ENCODE results near the gene HDAC8.
"Not testable (repeated sequence)": the region's sequence is repeated elsewhere in the genome, so short reads cannot be mapped to it uniquely, and the experiment has no call there.

Gene HDAC8

DNA sequence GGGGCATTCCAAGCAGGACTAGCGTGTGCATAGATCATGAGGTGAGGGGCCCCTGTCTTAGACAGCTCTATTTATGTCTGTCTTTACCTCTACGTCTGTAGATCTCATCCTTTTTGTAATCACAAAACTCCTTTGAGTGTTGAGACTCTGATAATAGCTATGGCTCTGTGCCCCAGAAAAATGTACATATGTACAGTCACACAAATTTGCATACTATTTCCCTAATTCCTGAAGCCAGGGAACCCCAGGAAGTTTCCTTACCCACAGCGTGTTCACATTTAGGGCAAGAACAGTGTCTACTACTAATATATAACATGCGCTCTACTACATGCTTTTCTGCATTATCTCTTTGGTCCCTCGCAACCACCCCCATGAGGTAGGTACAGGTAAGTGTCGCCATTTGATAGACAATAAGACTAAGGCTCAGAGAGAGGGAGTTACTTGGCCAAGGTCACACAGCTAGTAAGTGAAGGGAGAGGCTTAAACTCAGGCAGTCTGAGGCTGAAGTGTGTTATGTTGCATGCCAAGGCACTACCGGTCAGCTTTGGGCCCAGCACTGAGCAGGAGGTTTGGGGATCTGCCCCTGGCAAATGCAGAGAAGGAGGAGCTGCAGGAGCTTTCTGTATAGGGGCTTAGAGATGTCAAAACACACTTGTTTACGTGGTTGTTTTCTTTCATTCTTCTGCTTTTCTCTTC lies 245.9 kb downstream of the HDAC8 start:
- no peak for ATAC-seq
- no peak for DNase-seq

DNA sequence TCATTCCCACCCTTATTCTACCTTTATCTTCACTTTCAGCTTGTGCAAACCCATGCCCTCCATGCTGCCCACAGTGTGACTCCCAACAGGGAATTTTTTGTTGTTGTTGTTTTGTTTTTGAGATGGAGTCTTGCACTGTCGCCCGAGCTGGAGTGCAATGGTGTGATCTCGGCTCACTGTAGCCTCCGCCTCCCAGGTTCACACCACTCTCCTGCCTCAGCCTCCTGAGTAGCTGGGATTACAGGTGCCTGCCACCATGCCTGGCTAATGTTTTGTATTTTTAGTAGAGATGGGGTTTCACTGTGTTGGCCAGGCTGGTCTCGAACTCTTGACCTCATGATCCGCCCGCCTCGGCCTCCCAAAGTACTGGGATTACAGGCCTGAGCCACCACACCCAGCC lies 253.0 kb downstream of the HDAC8 start:
- not testable (repeated sequence) for ATAC-seq, DNase-seq

DNA sequence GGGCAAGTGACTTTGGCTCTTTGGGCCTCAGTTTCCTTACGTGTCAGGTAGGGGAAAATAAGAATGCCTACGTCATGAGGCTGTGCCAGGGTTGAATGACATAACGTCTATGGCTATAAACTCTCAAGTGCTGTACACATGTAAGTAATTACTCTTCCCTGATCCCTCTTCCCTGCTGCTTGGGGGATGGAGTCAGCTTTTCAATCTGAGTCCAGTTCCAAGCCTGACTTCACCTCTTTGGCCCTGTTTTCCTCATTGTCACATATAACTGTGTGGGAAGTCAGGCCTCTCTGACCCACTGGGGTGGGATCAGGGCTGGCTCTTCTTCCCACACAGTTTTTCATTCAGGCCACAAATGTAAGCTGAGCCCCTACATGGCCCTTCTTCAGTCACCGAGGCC lies 255.5 kb downstream of the HDAC8 start:
- DNase-seq: no peak
- no peak for ATAC-seq

DNA sequence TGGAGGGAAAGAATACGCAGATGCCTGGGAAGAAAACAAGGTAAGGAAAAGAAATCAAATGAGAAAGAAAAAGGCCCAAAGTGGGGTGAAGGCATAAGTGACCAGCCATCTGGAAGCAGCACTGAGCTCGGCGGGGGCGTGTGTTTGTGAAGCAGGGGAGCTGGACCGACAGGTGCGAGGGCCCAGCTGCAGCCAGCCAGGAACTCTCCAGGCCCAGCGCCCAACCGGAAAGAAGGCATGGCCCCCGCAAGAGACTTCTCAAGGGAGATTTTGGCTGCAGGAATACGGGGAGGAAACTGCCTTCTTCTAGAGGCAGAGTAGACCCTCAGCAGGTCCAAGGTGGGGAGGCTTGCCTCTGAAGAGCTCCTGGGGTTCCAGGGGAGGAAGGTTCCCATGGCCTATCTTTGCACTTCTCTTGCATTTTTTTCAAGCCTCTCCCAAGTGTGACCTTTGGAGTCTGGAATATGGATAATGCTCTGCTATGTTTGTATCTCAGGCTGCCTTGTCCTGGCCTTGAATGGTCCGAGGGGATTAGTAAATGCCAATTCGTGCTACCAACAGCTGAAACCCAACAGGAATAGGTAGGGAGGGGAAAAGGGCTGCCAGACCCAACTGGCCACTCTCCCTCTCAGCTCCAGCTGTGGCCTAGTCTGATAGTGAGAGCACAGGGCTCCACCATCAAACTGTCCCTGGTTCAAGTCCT lies 256.1 kb downstream of the HDAC8 start:
- DNase-seq: no peak
- no peak for ATAC-seq

DNA sequence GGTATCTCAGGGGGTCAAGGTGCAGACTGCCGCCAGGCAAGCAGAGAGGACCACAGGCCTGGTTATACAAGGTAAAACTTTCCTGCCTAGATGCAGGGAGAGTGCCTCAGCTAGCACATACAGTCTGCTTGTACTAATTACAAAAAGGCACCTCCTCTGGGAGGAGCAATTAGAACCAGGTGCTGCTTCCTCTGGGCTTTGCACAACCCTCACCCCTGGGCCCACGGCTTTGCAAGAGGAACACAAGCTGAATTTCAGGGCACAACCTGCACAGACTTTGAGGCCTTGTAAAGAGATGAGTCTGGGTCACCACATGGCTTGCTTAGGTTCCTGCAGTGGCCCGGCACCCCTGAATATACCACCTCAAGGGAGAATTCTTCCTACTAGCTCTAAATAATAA lies 257.8 kb downstream of the HDAC8 start:
- ATAC-seq: no peak
- DNase-seq: no peak

DNA sequence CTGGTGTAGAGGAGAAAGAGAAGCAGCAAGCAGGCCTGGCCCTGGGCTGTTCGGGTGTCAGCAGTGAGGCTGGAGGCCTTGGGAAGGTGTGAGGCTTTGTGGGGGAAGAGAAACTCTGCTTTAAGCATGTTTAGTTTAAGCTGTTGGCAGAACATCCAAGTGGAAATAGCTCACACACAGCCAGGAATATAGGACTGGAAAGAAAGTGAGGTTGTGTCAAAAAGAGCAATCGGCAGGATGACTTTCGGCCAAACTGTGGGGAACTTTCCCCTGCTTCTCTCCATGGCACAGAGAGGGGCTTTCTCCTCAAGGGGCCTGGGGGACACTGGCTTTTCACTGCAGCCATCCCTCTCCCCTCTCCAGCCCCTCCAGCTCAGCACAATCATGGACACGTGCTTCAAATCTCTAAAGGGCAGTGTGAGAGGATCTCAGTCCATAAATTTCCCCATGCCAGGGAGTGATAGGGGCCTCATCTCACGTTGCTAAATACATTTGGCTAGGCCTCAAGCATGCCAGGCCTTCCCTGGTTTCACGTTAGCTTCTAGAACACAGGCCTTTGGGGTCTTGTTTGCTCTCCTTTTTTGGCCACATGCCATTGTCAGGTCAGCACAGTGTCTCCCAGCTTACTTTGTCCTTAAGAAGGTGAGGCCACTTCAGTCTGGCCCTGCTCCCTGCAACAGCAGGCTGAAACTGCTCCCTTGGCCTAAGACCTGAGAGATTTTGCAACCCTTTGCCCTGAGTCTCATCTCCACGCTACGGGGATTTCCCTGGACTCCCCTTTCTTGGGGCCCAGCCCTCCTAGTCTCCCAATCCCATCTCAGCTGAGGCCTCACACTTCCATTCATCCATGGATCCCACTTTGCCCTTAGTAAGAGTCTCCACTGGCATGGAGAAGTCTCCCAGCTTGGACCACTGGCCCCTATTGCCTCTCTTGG lies 258.7 kb downstream of the HDAC8 start:
- DNase-seq: no peak
- no peak for ATAC-seq

DNA sequence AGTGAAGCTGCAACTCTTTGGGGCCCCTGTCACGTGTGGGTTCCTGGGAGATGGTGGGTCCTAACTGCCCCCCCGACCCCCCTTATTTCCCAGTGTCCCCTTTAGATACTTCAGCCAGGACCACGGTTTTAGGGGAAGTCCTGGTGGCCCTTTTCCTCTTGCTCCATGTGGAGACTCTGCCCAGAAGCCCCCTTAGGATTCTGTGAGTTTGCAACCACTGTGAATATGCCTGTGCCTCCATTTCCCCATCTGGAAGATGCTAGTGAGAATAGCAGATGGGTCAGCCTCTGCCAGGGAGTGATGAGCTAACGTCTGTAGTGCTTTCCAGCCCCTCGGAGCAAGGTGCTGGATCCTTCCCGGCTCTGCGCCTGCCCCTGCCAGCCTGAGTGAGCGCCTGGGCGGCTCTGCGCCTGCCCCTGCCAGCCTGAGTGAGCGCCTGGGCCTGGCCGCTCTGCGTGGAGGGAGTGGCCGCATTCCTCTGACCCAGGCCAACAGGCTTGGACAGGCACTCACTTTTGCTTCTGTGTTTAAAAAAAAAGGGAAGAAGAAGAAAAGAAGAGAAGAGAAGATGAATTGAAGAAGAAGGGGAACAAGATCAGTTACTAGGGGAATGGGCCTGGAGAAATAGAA lies 260.2 kb downstream of the HDAC8 start:
- DNase-seq: no peak

DNA sequence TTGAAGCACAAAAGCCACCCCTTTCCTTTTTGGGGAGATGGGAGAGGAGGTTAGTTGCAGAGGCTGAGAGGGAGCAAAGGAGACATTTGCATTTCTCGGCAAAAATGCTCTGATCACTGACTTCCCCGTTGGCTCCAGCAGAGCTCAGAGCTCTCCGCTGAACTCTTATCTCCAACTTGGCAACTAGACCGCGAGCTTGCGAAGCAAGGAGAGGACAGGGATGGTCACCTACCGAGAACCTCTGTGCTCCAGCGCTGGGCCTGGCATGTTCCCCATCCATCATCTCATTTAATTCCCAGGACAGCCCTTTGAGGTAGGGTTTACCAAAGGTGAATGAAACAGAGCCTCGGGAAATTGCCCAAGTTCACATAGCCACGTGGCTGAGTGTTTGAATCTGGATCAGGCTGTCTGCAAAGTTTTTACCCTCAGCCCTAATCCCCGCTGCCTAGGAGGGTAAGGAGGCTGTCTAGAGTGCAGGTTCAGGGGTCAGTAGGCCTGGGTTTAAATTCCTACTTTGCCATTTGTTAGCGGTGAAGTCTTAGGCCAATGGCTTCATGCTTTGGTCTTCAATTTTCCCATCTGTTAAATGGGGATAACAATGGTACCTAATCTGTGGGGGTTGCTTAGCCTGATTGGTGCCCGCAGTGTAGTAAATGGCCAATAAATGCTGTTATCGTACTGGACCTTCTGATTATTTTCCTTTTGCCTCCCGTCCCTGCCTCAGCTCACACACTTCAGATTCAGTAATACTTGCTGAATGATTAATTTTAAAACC lies 263.2 kb downstream of the HDAC8 start:
- DNase-seq (no peak), ATAC-seq (no peak)

More for the DNA sequence above, 260.2 kb downstream of the HDAC8 start:
- no peak for ATAC-seq

DNA sequence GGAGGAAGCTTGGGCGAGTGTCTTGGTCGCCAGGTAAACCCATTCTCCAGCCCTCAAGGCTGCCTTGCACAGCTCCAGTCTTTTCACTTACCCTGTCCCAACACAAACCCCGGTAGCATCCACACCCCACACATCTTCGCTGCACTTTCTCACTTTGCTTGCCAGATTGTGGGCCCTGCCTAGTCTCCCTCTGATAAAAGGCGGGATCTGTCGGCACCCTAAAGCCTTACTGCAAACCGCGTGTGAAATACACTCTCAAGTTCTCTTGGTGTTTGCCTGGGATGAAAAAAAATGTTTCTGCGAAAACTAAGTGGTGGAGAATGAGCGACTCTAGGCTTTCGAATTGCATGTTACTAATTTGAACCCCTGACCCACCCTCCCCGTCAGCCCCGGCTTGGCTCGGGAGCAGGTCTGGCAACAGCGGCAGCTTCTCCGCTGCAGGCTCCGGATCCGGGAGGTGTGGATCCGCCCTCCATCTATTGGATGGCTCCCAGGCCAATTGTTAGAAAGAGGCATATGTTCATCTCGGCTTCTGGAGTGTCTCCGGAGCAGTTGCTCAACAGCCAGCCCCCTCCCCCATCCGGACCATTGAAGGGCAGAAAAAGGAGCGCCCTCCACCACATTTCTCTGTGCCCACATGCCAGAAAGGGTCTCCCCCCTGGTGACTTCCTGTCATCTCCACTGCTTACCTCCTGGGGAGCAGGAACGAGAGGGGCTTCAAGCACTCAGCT lies 263.9 kb downstream of the HDAC8 start:
- DNase-seq (no peak), ATAC-seq (peak; percentile 45)

DNA sequence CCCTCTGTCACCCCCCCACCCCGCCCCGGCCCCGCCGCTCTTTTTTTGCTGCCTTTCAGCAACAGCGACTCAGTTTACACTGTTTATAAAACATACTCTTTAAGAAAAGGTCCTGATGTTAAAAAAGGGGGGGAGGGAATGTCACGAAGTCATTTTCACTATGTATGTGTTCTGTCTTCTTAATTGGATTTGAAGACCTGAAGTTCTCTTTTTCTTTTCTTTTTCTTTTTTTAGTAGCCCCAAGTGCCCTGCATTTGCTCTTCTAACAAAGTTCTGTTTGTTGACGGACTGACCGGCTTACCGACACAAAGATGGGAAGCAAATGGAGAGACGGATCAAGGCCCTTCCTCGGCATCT lies 264.5 kb downstream of the HDAC8 start:
- DNase-seq (no peak), ATAC-seq (no peak)

DNA sequence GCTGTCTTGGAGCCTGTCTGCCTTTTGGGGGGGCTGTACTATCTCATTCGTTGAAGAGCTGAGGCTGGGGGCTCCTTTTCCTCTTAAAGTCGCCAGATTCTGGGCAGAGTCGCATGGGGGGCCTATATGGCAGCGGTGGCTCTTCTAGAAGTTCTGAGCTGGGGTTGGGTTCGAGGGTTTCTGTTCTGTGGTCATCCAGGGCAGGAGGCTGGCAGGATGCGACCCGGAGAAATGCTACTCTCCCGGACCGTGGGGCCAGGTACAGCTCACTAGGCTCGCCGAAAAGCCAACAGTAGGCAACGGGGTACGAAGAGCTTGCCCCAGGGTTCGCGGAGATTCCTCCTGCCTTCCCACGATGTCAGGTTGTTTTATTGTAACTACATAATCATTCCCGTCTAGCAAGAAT lies 265.0 kb downstream of the HDAC8 start:
- ATAC-seq (no peak), DNase-seq (no peak)

DNA sequence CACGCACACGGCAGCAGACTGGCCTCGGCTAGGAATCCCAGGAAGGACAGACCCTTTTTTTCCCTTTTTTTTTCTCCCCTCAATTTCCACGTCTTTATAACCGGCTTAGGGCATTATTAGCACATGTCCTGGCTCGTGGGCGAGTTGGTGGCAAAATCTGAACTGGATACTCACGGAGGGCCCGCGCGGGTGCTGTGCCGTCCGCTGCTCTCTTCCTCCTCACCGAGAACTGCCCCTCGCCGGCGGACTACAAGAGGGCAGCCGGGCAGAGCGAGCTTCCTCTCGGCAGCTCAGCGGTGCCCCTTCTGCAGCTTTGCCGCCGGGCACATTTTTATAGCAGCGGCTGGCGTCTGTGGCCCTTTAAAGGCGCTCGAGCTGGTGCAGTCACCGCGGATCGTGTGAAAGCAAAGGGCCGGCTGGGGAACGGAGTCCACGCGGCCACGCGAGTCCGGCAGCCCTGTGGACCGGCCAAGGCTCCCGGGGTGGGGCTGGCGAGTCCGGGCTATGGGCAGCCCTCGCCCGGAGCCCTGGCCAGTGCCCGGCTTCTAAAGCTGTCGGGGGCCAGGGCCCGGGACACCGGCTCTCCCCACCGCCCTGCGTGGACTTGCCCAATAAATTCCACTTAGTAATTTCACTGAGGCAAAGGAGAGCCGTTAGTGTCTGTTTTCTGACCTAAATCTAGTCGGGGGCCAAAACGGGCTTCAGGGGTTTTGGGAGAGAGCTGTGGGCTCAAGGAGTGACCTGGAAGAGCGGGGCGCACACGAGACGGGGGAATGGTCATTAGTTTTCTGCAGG lies 265.6 kb downstream of the HDAC8 start:
- DNase-seq: no peak
- peak; percentile 42 for ATAC-seq

DNA sequence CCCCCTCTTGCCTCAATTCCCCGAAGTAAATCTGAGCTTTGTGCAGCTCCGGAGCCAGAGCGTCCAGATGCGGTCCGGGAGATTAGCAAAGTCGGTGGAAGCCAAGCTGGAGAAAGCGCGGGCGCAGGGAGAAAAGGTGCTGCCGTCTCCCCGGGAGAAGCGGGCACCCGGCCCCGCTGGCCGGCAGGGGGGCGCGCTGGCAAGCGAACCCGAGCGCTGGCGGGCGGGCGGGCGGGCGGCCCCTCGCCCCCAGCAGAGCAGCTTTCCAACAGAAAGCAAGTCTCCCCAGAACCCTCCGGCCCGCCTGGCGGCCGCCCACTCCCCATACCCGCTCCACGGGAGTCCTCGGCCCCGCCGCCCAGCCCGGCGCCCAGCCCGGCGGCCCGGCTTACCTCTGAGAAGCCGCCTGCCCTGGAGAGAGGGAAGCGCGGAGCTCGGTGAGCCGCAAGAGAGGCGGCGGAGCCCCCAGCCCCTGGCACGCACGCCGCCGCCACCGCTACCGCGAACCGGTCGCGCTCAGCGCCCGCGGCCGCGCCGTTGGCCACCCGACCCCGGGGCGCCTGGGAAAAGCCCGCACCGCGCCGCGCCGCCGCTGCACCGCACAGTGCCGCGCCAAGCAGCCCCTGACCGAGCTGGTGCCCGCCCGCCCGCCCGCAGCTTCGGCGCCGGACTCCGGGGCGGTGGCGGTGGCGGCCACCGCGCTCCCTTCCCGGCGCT lies 266.4 kb downstream of the HDAC8 start:
- no peak for DNase-seq
- ATAC-seq: no peak

DNA sequence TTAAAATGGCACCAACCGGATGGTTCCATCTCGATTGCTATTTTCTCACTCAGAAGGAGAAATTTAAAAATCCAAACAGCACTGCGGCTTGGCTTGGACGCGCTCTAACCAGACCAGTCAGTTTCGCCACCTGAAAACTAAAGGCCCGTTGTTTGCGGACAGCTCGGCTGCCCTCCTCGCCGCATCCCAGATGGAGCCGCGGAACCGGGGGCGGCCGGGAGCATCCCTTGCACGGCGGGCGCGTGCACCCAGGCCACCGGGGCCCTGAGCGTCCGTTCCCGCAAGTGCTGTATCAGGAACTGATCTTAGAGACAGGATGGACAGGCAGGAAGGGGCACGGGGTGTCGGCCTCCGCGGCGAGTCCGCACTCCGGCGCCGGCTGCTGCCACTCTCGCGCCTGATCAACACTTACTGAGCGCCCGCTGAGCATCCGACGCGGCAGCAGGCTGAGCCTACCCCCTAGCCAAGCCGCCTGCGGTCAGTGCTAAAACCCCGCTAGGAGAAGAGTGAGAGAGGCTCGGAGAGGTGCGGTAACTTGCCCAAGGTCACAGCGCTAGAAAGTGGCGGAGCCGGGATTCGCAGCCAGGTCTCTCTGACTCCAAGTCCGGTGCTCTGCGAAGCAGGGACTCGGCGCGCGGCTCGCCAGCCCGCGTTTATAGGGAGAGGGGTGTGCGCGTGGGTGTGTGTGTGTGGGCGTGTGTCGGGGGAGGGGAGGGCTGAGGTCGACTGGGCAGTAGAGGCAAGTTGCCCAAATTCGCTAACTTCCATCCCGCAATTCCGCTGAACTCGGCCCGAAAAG lies 267.2 kb downstream of the HDAC8 start, which contains the start of gene CITED1:
TSS of gene CITED1 (minus strand) at position 629 of the 799 bp plus-strand sequence. CDS start 3,045 bp downstream, outside the sequence.
- ATAC-seq (no peak), DNase-seq (no peak)

DNA sequence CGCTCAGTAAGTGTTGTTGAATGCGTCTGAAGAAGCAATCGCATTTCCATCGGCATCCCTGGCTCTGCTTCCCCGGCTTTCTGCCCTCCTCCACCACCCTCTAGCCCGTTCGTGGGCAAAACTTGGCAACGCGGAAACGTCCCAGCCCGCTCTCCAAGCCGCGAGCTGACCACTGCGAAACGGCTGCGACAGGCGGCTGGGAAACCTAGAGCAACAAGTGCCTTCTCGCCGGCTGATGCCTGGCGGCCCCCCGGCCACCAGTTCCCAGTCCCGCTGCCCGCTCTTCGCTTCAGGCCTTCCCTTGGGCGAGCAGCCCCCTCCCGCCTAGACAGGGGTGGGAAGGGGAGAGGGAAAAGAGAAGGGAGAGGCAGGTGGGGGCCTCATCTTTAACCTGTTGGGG lies 267.8 kb downstream of the HDAC8 start:
- ATAC-seq: no peak

DNA sequence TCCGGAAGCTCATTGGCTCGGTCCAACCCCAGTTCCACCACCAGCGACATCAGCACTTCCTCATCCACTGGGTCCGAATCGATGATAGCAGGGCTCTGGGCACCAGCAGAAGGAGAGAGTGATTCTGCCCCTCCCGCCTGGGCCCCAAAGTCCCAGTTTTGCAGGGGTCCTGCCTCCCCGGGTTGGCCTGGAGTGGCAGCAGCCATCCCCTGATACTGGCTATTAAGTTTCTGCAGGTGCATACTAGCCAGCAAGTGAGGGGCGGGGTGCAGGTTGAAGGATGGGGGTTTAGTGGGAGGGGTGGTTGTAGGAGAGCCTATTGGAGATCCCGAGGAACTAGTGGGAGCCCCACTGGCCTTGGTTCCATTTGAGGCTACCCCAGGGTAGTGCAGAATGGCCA lies 270.9 kb downstream of the HDAC8 start:
- DNase-seq (no peak), ATAC-seq (no peak)

More for the DNA sequence above, 267.8 kb downstream of the HDAC8 start:
- no peak for DNase-seq

DNA sequence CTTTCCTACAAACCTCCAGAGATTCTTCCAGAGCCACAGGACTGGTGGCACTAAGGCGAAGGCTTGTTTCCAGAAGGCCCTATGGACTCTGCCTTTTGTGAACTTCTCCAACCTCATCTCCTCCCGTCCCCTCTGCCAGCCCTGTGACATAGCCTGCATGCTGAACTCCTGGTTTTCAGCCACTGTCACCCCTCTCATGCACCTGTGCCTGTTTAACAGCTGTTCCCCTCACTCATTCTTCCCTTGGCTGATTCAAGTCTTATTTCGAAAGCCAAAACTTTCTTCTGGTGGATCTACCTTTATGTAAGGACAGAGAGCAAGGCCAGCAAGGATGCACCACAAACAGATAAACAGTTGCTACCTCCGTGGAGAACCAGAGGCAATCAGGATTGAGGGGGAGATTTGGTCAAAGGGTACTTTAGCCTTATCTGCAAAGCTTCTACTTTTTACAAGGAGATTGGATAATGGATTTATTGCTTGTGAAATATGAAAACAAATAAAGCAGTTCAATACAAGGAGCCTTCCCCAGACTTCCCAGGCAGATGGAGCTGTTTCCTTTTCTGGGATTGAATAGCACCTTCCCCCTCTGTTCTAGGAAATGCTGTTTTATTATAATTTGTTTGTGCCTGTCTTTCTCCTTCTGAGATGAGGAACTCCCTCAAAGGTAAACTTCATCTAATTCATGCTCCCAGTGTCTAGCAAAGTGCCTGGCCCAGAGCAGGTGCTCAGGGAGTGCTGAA lies 272.6 kb downstream of the HDAC8 start:
- no peak for ATAC-seq
- DNase-seq: no peak

All from stimulated activated naive CD8-positive, alpha-beta T cell treated with anti-CD3 and anti-CD28 coated beads, Interleukin-15, Interleukin-2, amounts not matched to agents 100 U/mL and 50 U/mL, for 24 hours (primary cell).